IPS DF 4.7 (cell line): Measurements from ENCODE around the gene LIMA1.
"Not testable (repeated sequence)": the region's sequence is repeated elsewhere in the genome, so short reads cannot be mapped to it uniquely, and the experiment has no call there.

ENCODE experiments used
- DNase-seq: peaks from one replicate; pipeline ENCODE4 v3.0.0-alpha.2; 2013; ENCODE audit warnings: low spot score; ENCODE audit errors: extremely low read depth

LIMA1 gene

GRCh38 chr12:50219001-50219400, 64.3 kb downstream of the LIMA1 start:
- DNase-seq, result not testable (repeated sequence)

GRCh38 chr12:50218386-50218785, 64.9 kb downstream of the LIMA1 start:
- DNase-seq, result no peak

GRCh38 chr12:50217202-50217601, 66.1 kb downstream of the LIMA1 start:
- no peak for DNase-seq

- no peak for DNase-seq
Measured at GRCh38 chr12:50215033-50215432, 68.3 kb downstream of the LIMA1 start.

- no peak for DNase-seq
Measured at GRCh38 chr12:50214018-50214417, 69.3 kb downstream of the LIMA1 start.

- no peak for DNase-seq
Measured at GRCh38 chr12:50213439-50213838, 69.9 kb downstream of the LIMA1 start.

GRCh38 chr12:50212071-50212467, 71.3 kb downstream of the LIMA1 start:
- DNase-seq, result no peak

- DNase-seq, result no peak
Measured at GRCh38 chr12:50211392-50212070, 71.8 kb downstream of the LIMA1 start.

GRCh38 chr12:50207424-50207823, 75.9 kb downstream of the LIMA1 start:
- DNase-seq, result no peak

GRCh38 chr12:50205648-50206047, 77.7 kb downstream of the LIMA1 start:
- no peak for DNase-seq

- no peak for DNase-seq
Measured at GRCh38 chr12:50203691-50204090, 79.6 kb downstream of the LIMA1 start.

- no peak for DNase-seq
Measured at GRCh38 chr12:50201987-50202521, 81.3 kb downstream of the LIMA1 start.

GRCh38 chr12:50200552-50201273, 82.6 kb downstream of the LIMA1 start:
- no peak for DNase-seq

- no peak for DNase-seq
Measured at GRCh38 chr12:50198829-50199228, 84.5 kb downstream of the LIMA1 start.

GRCh38 chr12:50197297-50197727, 86.0 kb downstream of the LIMA1 start:
- no peak for DNase-seq

- no peak for DNase-seq
Measured at GRCh38 chr12:50196537-50196936, 86.8 kb downstream of the LIMA1 start.

- DNase-seq, result no peak
Measured at GRCh38 chr12:50195832-50196231, 87.5 kb downstream of the LIMA1 start.

GRCh38 chr12:50192908-50193307, 90.4 kb downstream of the LIMA1 start:
- no peak for DNase-seq

- no peak for DNase-seq
Measured at GRCh38 chr12:50192236-50192635, 91.1 kb downstream of the LIMA1 start.

- no peak for DNase-seq
Measured at GRCh38 chr12:50190859-50191258, 92.5 kb downstream of the LIMA1 start.

GRCh38 chr12:50188875-50189575, 94.3 kb downstream of the LIMA1 start:
- DNase-seq, result no peak

- no peak for DNase-seq
Measured at GRCh38 chr12:50188241-50188781, 95.0 kb downstream of the LIMA1 start.
